Measurements from ENCODE around the gene STX18.

Gene STX18

DNA sequence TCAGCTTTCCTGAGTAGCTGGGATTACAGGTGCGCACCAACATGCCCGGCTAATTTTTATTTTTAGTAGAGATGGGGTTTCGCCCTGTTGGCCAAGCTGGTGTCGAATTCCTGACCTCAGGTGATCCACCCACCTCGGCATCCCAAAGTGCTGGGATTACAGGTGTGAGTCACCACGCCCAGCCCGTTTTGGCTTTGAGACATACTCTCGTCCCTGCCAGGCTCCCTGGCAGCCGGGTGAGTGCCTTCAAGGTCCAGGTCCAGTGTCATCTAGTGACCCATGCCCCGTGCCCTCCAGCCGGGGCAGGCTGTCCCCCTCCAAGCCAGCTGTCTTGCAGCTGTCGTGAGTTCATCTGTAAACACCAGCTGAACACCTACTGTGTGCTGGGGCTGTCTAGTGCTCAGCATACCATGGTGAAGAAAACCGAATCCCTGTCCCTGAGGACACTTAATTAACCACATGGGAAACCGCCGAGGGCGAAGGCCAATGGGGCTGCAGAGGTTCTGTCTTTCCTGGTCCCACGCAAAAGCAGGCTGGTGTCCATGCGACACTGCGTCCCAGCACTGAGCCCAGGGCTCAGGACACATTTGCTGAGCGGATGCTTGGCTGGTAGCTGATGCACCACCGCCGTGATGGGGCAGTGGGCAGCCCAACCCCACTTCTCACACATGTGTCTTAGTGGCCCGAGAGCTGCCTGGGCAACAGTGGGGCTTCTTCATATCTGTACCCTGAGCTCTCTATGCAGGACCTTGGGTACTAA is 133.1 kb downstream of the STX18 start:
- no peak for DNase-seq (ENCODE audit: extremely low read depth, insufficient read length)
- TF ChIP-seq, protein P1, sequence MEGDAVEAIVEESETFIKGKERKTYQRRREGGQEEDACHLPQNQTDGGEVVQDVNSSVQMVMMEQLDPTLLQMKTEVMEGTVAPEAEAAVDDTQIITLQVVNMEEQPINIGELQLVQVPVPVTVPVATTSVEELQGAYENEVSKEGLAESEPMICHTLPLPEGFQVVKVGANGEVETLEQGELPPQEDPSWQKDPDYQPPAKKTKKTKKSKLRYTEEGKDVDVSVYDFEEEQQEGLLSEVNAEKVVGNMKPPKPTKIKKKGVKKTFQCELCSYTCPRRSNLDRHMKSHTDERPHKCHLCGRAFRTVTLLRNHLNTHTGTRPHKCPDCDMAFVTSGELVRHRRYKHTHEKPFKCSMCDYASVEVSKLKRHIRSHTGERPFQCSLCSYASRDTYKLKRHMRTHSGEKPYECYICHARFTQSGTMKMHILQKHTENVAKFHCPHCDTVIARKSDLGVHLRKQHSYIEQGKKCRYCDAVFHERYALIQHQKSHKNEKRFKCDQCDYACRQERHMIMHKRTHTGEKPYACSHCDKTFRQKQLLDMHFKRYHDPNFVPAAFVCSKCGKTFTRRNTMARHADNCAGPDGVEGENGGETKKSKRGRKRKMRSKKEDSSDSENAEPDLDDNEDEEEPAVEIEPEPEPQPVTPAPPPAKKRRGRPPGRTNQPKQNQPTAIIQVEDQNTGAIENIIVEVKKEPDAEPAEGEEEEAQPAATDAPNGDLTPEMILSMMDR (IDR thresholded peaks at IDR 0.05; ENCODE audit: insufficient read depth, low read length, poor library complexity, severe bottlenecking) = no peak
- H3K27me3 ChIP-seq (replicated peaks; ENCODE audit: control insufficient read depth, insufficient read depth, low read length) = no peaks in the 10 kb centered on the region

DNA sequence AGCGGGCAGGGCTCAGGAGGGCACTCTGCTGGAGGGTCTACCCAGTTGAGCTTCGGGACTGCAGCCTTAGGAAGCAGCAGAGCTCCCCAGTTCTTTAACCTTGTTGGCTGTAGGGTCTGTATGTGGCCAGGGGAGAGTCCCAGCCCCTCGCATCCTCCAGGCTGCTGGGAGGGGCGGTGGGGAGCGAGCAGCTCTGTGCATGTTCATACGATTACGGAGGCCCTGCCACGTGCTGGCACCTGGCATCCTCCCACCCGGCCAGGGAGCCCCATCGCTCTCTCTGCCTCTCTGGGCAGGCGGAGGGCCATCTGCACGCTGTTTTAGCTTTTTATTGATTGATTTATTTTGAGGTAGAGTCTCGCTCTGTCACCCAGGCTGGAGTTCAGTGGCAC is 133.7 kb downstream of the STX18 start:
- H3K27me3 ChIP-seq (replicated peaks; ENCODE audit: control insufficient read depth, insufficient read depth, low read length) = no peaks in the 10 kb centered on the region
- DNase-seq (ENCODE audit: extremely low read depth, insufficient read length) = no peak
- TF ChIP-seq, protein P1 (IDR thresholded peaks at IDR 0.05; ENCODE audit: insufficient read depth, low read length, poor library complexity, severe bottlenecking) = no peak
- no peaks in the 10 kb centered on the region for H3K36me3 ChIP-seq (ENCODE audit: control insufficient read depth, insufficient read depth, low read length)
- H3K4me3 ChIP-seq (replicated peaks; ENCODE audit: low read depth, low read length) = no peak overlapping the region

More for the DNA sequence above, 133.1 kb downstream of the STX18 start:
- H3K4me3 ChIP-seq (replicated peaks; ENCODE audit: low read depth, low read length) = no peak overlapping the region
- H3K36me3 ChIP-seq (ENCODE audit: control insufficient read depth, insufficient read depth, low read length) = no peaks in the 10 kb centered on the region

DNA sequence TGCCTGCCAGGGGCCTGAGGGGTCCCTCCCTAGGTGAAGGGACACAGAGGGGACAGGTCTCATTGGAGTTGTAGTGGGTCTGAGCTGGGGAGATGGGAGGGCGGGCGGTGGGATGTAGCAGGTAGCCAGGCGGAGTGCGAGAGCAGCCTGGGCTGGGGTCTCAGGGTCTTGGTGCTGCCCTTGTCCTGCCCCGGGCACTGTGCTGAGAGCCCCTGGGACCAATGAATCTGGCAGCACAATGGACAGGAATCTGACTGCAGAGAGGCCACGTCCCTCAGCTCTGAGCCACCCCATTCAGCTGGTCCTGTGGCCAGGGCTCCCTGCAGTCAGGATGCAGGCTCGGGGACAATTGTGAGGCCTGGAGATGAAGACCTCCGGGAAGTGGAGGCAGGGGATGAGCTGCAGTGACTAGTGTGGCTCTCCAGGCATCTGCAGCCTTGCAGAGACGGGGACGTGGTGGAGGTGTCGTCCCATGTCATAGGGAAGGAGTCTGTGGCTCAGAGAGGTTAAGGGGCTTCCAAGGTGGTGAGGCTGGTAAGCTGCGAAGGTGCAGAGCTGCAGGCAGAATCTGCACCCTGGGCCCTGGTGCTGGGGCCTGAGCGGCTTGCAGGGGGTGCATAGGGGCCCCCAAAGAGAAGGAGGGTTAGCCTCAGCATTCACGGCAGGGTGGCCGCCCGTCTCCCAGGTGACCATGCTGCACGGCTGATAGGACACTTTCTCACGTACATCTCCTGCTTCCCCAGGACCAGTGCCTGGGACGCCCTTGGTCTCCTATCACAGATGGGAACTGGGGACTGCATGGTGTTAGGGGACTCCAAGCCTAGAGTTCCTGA is 134.3 kb downstream of the STX18 start:
- TF ChIP-seq, protein P1 (IDR thresholded peaks at IDR 0.05; ENCODE audit: insufficient read depth, low read length, poor library complexity, severe bottlenecking) = no peak
- Histone ChIP-seq H3K27me3 (replicated peaks; ENCODE audit: control insufficient read depth, insufficient read depth, low read length) (no peaks in the 10 kb centered on the region), H3K4me3 (replicated peaks; ENCODE audit: low read depth, low read length) (no peak overlapping the region), H3K36me3 (ENCODE audit: control insufficient read depth, insufficient read depth, low read length) (no peaks in the 10 kb centered on the region)
- DNase-seq (ENCODE audit: extremely low read depth, insufficient read length) = no peak

DNA sequence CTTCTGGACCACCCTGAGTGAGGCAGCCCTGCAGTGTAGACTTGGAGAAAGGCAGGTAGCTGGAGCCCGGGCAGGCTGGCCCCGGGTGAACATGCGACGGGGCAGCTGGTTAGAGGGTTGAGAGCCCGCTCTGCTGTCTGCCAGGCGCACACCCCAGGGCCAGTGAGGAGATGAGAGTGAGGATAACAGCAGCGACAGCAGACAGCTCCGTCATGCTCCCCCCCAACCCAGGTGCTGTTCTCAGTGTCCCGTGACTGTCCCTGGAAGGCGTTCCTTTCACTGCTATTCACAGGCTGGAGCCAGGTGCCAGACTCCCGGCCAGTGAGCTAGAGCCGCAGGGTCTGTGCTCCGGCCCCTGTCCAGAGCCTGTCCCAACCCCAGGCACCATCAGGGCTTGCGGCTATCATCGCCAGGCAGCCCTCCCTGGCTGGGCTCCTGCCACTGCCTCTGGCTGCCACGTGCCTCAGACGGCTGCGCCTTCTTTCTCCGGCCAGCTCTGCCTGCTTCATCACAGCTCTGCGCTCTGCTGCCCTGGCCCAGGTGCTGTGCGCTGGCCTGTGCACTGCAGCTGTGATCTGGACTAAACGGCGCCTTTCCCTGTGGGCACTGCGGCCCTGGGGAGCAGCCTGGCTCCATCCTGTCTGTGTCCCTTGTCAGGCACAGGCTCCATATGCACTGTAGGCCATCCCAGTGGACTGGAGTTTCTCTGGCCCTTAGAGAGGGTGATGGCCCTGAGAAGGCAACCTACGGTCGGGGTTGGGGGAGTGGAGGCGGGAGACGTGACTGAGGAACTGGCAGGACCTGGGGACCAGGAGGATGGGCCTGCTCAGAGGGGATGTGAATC is 135.2 kb downstream of the STX18 start:
- H3K27me3 ChIP-seq (replicated peaks; ENCODE audit: control insufficient read depth, insufficient read depth, low read length) = no peaks in the 10 kb centered on the region

DNA sequence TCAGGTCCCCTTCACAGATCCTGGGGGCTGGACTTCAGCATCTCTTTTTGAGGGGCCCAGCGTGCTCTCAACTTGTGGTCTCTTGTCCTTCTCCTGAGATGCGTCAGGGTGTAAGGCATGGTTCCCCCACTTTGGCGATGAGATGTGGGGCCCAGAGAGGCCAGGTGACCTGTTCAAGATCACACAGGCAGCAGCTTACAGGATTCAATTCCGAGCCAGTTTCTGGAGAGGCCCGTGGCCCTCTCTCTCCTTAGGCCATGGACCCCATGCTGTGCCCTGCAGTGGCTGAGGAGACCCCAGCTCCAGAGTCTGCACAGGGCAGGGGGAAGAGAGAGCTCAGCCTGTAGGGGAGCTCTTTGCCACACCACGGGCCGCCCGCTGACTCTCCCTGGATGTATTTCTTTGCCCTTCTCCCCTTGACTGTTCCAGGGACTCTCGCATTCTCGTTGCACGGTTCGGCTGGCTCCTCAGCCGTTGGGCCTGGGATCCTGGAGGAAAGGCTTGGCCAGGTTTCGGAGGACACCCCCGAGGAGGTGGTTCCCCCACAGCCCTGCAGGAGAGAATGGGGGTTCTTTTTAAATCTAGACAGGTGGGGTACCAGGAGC is 136.4 kb downstream of the STX18 start:
- Histone ChIP-seq H3K27me3 (replicated peaks; ENCODE audit: control insufficient read depth, insufficient read depth, low read length) (no peaks in the 10 kb centered on the region), H3K4me3 (replicated peaks; ENCODE audit: low read depth, low read length) (no peak overlapping the region), H3K36me3 (ENCODE audit: control insufficient read depth, insufficient read depth, low read length) (no peaks in the 10 kb centered on the region)
- TF ChIP-seq, protein P1 (IDR thresholded peaks at IDR 0.05; ENCODE audit: insufficient read depth, low read length, poor library complexity, severe bottlenecking) = no peak
- no peak for DNase-seq (ENCODE audit: extremely low read depth, insufficient read length)

More for the DNA sequence above, 135.2 kb downstream of the STX18 start:
- no peak overlapping the region for H3K4me3 ChIP-seq (replicated peaks; ENCODE audit: low read depth, low read length)
- no peak for DNase-seq (ENCODE audit: extremely low read depth, insufficient read length)
- no peaks in the 10 kb centered on the region for H3K36me3 ChIP-seq (ENCODE audit: control insufficient read depth, insufficient read depth, low read length)
- TF ChIP-seq, protein P1 (IDR thresholded peaks at IDR 0.05; ENCODE audit: insufficient read depth, low read length, poor library complexity, severe bottlenecking) = no peak
